GM13977 (cell line): ENCODE measurements around the gene TMEM225B.

ENCODE experiments used
- DNase-seq: peaks from one replicate; pipeline ENCODE4 v3.0.0; 2012; ENCODE audit warnings: low spot score
- in situ Hi-C: fragments of 300-500 bp; cut with MboI; formaldehyde crosslinking; loops from one replicate; pipeline ENCODE4 v1.12.0; 2022; ENCODE audit warnings: low sequenced_read_pairs, low pct_unique_long_range_greater_than_20kb, mixed read lengths, inconsistent platforms; ENCODE audit not compliant: unreplicated experiment
- TF ChIP-seq, protein P1 (sequence below): IDR thresholded peaks from 2 replicates; pipeline ENCODE4 v1.5.1; 2012; ENCODE audit warnings: mild to moderate bottlenecking, control low read depth; ENCODE audit not compliant: insufficient read depth; ENCODE audit errors: extremely low read depth, missing control alignments

Gene TMEM225B

DNA sequence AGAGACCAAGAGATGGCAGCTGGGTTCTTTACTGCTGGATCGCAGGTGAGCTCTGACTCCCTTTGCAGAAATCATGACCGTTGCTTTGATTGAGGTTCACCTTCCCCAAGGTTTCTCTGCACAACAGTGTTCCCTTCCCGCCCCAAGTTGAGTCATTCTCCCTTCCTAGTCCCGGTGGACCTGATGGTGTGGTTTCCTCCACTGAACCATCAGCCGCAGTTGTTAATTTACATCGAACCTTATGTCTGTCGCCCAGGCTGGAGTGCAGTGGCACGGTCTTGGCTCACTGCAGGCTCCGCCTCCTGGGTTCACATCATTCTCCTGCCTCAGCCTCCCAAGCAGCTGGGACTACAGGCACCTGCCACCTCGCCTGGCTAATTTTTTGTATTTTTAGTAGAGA is 24.5 kb downstream of the TMEM225B start:
- TF ChIP-seq, protein P1, sequence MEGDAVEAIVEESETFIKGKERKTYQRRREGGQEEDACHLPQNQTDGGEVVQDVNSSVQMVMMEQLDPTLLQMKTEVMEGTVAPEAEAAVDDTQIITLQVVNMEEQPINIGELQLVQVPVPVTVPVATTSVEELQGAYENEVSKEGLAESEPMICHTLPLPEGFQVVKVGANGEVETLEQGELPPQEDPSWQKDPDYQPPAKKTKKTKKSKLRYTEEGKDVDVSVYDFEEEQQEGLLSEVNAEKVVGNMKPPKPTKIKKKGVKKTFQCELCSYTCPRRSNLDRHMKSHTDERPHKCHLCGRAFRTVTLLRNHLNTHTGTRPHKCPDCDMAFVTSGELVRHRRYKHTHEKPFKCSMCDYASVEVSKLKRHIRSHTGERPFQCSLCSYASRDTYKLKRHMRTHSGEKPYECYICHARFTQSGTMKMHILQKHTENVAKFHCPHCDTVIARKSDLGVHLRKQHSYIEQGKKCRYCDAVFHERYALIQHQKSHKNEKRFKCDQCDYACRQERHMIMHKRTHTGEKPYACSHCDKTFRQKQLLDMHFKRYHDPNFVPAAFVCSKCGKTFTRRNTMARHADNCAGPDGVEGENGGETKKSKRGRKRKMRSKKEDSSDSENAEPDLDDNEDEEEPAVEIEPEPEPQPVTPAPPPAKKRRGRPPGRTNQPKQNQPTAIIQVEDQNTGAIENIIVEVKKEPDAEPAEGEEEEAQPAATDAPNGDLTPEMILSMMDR: no peak
- in situ Hi-C loops: no loop called here
- DNase-seq: no peak

DNA sequence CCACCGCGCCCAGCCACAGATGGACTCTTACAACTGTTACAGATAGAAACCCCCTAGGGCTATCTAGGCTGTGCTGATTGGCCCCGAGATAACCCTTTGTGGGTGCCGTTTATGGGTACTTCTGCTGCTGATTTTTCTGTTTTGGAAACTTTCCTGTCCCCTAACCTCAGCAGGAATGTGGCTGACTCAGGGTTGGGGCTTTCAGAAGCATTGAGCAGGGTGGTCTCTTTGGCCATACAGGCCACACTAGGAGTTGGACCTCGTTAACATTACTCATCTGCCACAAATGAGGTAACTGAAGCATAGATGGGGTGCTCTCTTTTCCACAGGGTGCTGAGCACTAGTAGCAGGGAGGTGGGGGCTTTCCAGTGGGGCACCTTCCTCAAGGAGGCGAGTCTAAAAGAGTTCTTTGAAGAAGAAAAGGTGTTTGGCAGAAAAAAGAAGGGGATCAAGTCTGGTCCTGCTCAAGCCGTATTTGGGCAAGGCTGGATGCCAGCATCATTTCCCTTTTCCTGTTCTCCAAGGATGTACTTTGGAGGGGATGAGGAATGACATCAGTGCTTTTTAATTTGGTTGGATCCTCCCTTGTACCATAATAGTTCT is 25.1 kb downstream of the TMEM225B start:
- in situ Hi-C loops: no loop called here
- no peak for DNase-seq
- TF ChIP-seq, protein P1: no peak

DNA sequence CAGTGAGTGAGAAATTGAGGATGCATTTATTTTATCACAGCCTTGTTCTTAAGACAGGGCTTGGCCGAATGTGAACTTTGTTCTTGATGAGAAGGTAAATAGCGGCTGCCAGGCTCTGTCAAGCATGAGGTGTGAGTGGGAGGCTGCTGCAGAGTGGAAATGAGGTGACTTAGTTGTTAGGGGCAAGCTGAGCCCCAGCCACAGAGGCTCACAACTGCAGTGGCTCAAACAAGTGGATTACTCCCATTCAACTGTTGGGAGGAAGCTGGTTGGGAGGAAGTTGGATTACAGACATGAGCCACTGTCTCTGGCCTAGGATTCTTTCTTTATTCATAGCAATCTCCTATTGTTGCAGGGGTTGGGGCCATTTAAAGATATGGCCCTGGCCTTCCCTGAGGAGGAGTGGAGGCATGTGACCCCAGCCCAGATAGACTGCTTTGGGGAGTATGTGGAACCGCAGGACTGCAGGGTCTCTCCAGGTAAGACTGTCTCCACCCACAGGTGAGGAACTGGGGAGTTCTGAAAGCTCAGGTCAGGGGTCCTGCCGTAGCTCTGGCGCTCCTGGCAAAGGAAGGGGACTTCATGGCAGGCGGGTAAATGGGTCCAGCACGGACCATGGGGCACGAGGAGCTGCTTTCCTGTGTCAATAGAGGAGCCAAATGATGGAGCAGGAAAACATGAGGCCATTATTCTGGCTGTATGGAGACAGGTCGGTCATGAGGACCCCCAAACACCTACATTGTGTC is 25.8 kb downstream of the TMEM225B start:
- TF ChIP-seq, protein P1: no peak
- in situ Hi-C loops: no loop called here
- no peak for DNase-seq

DNA sequence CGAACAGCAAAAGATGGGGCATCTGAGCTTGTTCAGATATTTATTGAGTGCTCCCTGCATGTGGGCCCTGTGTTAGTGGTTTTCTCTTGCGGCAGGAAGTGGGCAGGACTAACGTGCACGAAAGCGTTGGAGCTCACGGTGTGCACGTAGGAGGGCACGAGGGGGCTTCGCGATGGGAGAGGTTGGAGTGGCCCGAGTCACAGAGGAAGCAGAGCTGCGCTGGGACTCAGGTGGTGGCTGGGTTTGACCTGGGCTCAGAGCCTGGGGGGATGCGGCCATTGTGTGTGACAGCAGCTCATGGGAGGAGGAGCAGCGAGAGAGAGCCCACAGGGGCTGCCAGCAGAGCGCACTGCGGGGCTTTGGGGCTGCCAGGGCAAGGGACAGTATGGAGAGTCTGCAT is 26.4 kb downstream of the TMEM225B start:
- in situ Hi-C loops: no loop called here

DNA sequence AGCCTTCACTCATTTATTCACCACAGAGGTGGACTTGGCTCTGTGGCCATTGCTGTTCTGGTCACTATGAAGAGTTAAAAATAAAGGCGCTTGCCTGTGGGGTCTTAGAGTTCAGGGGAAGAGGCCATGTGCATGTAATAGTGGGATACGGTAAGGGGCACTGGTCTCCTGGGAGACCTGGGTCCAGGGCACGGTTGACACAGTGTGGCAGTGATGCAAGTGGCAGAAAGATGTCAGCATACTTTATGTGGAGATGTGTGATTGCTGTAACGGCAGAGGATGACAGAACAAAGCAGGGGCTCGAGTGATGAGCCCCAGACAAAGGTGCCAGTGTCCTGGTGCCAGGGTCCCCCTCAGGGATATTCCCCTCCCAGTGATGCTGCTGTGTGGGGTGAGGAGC is 27.3 kb downstream of the TMEM225B start:
- in situ Hi-C loops: no loop called here
- TF ChIP-seq, protein P1: no peak
- DNase-seq: no peak

More for the DNA sequence above, 26.4 kb downstream of the TMEM225B start:
- TF ChIP-seq, protein P1: no peak
- no peak for DNase-seq

DNA sequence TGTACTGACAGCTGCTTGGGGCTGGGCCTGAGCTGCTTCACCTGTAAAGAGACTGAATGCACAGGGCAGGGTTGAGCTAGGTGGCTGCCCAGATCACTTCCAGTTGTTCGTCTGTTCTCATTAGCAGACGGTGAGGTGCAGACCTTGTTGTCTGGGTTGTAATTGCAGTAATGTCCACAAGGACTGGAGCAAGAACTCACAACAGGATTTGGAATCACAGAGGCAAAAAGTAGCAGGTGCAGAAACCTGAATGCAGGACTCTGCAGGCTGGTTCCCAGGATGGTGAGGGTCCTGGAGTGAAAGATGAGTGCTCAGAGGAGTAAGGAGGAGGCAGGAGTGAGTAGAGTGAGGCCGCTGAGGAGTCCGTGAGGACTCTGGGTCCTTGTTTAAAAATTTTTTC is 27.9 kb downstream of the TMEM225B start:
- in situ Hi-C loops: no loop called here
- TF ChIP-seq, protein P1: no peak
- no peak for DNase-seq

DNA sequence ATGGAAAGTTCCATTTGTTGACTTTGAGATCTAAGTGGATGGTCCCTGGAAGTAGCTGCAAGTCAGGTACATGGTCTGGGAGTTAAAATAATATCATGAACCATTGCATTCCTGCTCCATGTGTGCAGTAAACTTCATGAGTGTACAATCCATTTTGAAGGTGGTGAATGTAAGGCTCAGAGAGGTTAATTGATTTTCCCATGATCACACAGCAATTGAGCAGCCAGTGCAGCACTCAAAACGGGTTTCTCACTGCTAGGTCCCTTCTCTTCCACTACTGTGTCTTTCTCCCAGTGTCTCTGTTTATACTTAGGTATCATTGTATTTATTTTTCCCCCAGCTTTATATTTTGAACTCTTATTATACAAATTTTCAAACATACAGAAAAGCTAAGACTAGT is 28.6 kb downstream of the TMEM225B start:
- TF ChIP-seq, protein P1: no peak
- in situ Hi-C loops: no loop called here
- no peak for DNase-seq
